ENCODE results near the gene SRGAP3. TPM values are rescaled to one million over a fixed set of nuclear protein-coding genes. Genes with fewer than 3 reads are reported as not detected.

SRGAP3 gene
- total and polyA plus RNA-seq, 2 experiments from 2014 or later, result 0.89 to 1.7 TPM

DNA sequence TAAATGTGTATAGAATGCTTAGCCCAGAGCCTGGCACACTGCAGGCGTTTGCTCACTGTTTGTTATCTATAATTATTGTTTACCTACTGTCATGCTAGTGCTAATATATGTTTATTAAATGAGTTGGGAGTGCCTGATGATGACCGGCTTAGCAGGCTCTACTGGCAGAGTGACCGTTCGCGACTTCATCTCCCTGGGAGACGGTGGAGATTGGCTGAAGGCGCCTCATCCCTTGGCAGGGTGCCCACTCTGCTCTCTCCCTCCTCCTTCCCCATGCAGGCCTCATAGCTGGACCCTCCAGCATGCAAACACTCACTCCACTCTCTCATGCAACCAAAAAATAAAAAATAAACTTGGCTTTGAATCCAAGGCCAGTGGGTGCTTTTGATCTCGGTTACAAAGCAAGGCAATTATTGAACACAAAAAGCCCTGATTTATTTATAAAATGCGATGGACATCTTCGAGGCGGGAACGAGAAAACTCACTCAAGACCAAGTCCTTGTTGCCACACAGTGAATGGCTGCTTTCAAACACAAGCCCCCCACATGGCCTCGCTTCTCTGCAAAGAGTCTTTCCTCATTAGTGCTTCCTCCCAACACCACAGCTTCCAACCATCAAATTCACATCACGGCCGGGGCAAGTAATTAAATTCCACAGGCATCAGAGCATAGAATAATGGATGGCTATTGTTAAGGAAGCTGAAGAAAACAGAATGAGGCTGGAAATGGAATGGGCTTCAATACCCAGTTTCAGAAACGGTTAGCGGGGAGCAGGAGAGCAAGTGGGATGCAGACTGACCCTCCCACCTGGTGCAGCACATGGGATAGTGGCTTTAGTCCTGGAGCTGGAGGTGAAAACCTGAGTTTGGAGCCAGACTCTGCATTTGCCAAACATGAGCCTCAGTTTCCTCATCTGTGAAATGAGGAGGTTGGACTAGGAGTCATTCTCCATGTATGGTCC is 150.4 kb downstream of the SRGAP3 start:
- no peaks in the 10 kb centered on the region for H3F3A ChIP-seq (ENCODE audit: insufficient read depth)
- no peaks in the 10 kb centered on the region for H3K79me2 ChIP-seq (ENCODE audit: insufficient read depth)
- H3K9ac ChIP-seq, result no peak overlapping the region
- no peak overlapping the region for H3K4me2 ChIP-seq (ENCODE audit: unreplicated experiment)
- no peaks in the 10 kb centered on the region for H4K20me1 ChIP-seq (ENCODE audit: insufficient read depth)
- TF ChIP-seq EZH2 (IDR thresholded peaks at IDR 0.05; ENCODE audit: insufficient read depth, poor library complexity, severe bottlenecking) (no peak), EZH2phosphoT487 (IDR thresholded peaks at IDR 0.05; ENCODE audit: insufficient read depth, low read depth) (no peak)
- no peak overlapping the region for H3K4me3 ChIP-seq
- no peaks in the 10 kb centered on the region for H3K9me2 ChIP-seq (ENCODE audit: insufficient read depth)
- WGBS, 2 experiments (ENCODE audit: low coverage in 1 of 2, low lambda C conversion rate in 2 of 2, missing lambda C conversion rate in 2 of 2), result 75% methylated on average over 17 of the region's 17 CpGs
- in situ Hi-C loops (cut with MboI), result no loop called here
- no peaks in the 10 kb centered on the region for H3K4me1 ChIP-seq (ENCODE audit: insufficient read depth)
- H3K36me3 ChIP-seq (ENCODE audit: low read depth), result no peaks in the 10 kb centered on the region
- no peaks in the 10 kb centered on the region for H3K9me3 ChIP-seq (ENCODE audit: low read depth)
- H2AFZ ChIP-seq, result no peak overlapping the region
- no peak overlapping the region for H3K27ac ChIP-seq
- H3K27me3 ChIP-seq (replicated peaks; ENCODE audit: insufficient read depth), result peaks cover 3% of the 10 kb centered on the region; the same call in 1 of the 2 replicates
- DNase-seq, result no peak

DNA sequence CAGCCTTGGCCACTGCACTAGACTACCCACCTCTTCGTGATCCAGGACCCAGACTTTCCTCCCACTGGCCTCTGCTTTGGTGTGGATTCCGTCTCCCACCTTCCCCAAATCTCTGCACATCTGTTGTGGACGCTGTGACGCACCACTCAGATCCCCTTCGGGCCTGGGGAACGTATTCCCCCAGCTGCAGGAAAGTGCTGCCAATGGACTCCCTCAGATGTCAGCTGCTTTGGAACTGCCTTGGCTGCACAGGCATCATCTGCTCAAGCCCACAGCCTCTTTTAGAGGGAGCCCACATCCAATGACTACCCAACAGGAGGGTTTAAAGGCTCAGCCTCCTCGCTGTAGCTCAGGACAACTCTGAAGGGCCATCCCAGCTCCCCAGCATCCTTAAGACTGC is 152.0 kb downstream of the SRGAP3 start:
- H3K9ac ChIP-seq, result no peak overlapping the region
- in situ Hi-C loops (cut with MboI), result no loop called here
- DNase-seq, result no peak
- H3K27me3 ChIP-seq (replicated peaks; ENCODE audit: insufficient read depth), result peaks cover 8% of the 10 kb centered on the region; the same call in 1 of the 2 replicates
- H2AFZ ChIP-seq, result no peak overlapping the region
- H3K9me2 ChIP-seq (ENCODE audit: insufficient read depth), result no peaks in the 10 kb centered on the region
- no peaks in the 10 kb centered on the region for H3K9me3 ChIP-seq (ENCODE audit: low read depth)
- no peak overlapping the region for H3K4me3 ChIP-seq
- no peaks in the 10 kb centered on the region for H3F3A ChIP-seq (ENCODE audit: insufficient read depth)
- no peaks in the 10 kb centered on the region for H3K36me3 ChIP-seq (ENCODE audit: low read depth)
- no peaks in the 10 kb centered on the region for H3K79me2 ChIP-seq (ENCODE audit: insufficient read depth)
- no peak overlapping the region for H3K4me2 ChIP-seq (ENCODE audit: unreplicated experiment)
- TF ChIP-seq EZH2 (IDR thresholded peaks at IDR 0.05; ENCODE audit: insufficient read depth, poor library complexity, severe bottlenecking) (no peak), EZH2phosphoT487 (IDR thresholded peaks at IDR 0.05; ENCODE audit: insufficient read depth, low read depth) (no peak)
- WGBS, 2 experiments (ENCODE audit: low coverage in 1 of 2, low lambda C conversion rate in 2 of 2, missing lambda C conversion rate in 2 of 2), result 69 to 79% methylated on average over 7 of the region's 7 CpGs
- no peak overlapping the region for H3K27ac ChIP-seq
- no peaks in the 10 kb centered on the region for H3K4me1 ChIP-seq (ENCODE audit: insufficient read depth)
- no peaks in the 10 kb centered on the region for H4K20me1 ChIP-seq (ENCODE audit: insufficient read depth)

DNA sequence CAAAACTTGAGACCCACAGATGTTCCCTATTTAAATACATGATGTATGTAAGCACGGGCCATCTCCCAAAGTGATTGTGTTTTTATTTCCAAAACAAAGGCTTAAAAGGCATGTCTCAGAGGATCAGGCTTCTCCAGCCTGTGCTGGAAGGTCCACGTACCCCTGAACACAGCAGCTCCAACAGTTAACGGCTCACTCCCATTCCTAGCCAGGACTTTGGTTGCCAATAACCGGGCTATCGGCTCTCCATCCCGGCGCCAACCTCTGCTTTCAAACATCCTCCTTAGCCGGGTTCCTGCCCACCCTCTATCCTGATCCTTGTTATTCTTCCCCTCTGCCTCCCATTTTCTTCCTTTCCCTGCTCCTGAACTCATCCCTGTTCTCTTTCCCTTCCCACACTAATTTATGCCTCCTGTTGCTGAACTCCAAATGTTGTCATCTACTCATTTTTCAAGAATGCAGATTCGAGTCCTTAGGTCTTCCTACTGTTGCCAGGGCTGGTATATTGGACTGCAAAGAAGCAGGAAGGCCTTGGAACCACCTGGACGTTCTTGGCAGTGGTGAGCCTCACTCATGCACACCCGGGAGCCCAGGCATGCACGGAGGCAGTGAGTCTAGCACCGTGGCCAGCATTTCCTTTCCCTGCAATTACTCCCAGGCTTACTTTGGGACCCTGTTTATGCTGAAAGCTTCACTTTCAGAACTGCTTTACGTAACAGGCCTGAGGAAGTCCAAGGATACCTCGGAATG is 157.8 kb downstream of the SRGAP3 start:
- H2AFZ ChIP-seq, result no peak overlapping the region
- TF ChIP-seq EZH2phosphoT487 (IDR thresholded peaks at IDR 0.05; ENCODE audit: insufficient read depth, low read depth) (no peak), EZH2 (IDR thresholded peaks at IDR 0.05; ENCODE audit: insufficient read depth, poor library complexity, severe bottlenecking) (no peak)
- whole genome bisulfite sequencing, 2 experiments (ENCODE audit: low coverage in 1 of 2, low lambda C conversion rate in 2 of 2, missing lambda C conversion rate in 2 of 2), result 11 to 13% methylated on average over 15 of the region's 15 CpGs
- H3K4me3 ChIP-seq, result no peak overlapping the region
- H3K9me3 ChIP-seq (ENCODE audit: low read depth), result no peaks in the 10 kb centered on the region
- H3K36me3 ChIP-seq (ENCODE audit: low read depth), result no peaks in the 10 kb centered on the region
- H3K4me2 ChIP-seq (ENCODE audit: unreplicated experiment), result no peak overlapping the region
- no peaks in the 10 kb centered on the region for H3K4me1 ChIP-seq (ENCODE audit: insufficient read depth)
- no peaks in the 10 kb centered on the region for H3K79me2 ChIP-seq (ENCODE audit: insufficient read depth)
- H4K20me1 ChIP-seq (ENCODE audit: insufficient read depth), result no peaks in the 10 kb centered on the region
- H3K27me3 ChIP-seq (replicated peaks; ENCODE audit: insufficient read depth), result peaks cover 13% of the 10 kb centered on the region
- DNase-seq, result peak; percentile 9
- H3K27ac ChIP-seq, result no peak overlapping the region
- in situ Hi-C loops (cut with MboI), result no loop called here
- no peaks in the 10 kb centered on the region for H3K9me2 ChIP-seq (ENCODE audit: insufficient read depth)
- H3K9ac ChIP-seq, result no peak overlapping the region
- no peaks in the 10 kb centered on the region for H3F3A ChIP-seq (ENCODE audit: insufficient read depth)

DNA sequence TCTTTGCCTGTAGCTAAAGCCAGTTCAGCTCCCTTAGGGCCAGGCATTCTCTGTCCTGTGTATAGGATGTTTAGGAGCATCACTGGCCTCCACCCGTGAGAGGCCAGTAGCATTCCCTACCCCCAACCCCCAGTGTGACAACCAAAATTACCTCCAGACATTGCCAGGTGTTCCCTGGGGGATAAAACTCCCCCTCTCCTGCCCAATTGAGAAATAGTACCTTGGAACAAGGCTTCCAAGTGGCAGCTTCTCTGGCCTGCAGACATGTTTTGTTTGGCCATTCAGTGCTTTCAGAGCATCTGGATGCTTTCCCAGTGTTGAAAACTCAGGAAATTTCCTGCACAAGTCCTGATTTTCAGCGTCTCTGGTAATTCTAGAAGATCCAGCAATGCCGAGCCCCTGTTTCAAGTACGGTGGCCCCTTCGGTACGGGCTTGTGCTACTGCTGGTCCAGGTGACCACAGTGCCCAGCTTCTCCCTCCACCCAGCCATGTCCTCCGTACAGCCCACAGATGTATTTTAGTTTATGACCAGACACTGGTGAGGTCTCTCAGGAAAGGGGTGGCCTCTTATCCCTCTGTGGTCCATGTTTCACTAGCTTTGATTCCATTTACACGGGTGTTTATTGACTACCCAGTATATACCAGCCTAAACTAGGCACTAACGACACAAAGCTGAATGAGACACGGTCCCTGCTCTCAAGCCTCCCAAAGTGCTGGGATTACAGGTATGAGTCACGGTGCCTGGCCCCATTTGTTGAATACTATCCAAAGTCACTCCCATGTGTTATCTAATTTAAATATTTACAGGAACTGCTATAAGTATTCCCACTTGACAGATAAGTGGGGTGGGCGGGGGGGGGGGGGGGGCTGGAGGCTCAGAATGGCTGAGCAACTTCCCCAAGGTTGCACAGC is 160.7 kb downstream of the SRGAP3 start:
- H3K79me2 ChIP-seq (ENCODE audit: insufficient read depth), result no peaks in the 10 kb centered on the region
- no peak overlapping the region for H3K9ac ChIP-seq
- WGBS, 2 experiments (ENCODE audit: low coverage in 1 of 2, low lambda C conversion rate in 2 of 2, missing lambda C conversion rate in 2 of 2), result 44 to 56% methylated on average over 11 to 12 of the region's 12 CpGs
- H3K4me1 ChIP-seq (ENCODE audit: insufficient read depth), result no peaks in the 10 kb centered on the region
- no peaks in the 10 kb centered on the region for H4K20me1 ChIP-seq (ENCODE audit: insufficient read depth)
- no peaks in the 10 kb centered on the region for H3K9me3 ChIP-seq (ENCODE audit: low read depth)
- TF ChIP-seq EZH2phosphoT487 (IDR thresholded peaks at IDR 0.05; ENCODE audit: insufficient read depth, low read depth) (no peak), EZH2 (IDR thresholded peaks at IDR 0.05; ENCODE audit: insufficient read depth, poor library complexity, severe bottlenecking) (no peak)
- no peaks in the 10 kb centered on the region for H3F3A ChIP-seq (ENCODE audit: insufficient read depth)
- no peak overlapping the region for H3K4me2 ChIP-seq (ENCODE audit: unreplicated experiment)
- H3K9me2 ChIP-seq (ENCODE audit: insufficient read depth), result no peaks in the 10 kb centered on the region
- no peak overlapping the region for H2AFZ ChIP-seq
- no peak overlapping the region for H3K27ac ChIP-seq
- in situ Hi-C loops (cut with MboI), result no loop called here
- peaks cover 7% of the 10 kb centered on the region for H3K27me3 ChIP-seq (replicated peaks; ENCODE audit: insufficient read depth)
- H3K36me3 ChIP-seq (ENCODE audit: low read depth), result no peaks in the 10 kb centered on the region
- no peak overlapping the region for H3K4me3 ChIP-seq
- DNase-seq, result peak; percentile 26
